KMS-11 (cell line): ENCODE data around the gene SNAP23.

Experiments used
- H2AFZ ChIP-seq: fragments of 200-600 bp; sonication (generic); 2 replicates; pipeline ENCODE4 v1.6.1; 2016; ENCODE audit warnings: antibody characterized with exemption, mixed run types, low read depth
- H3K27ac ChIP-seq: fragments of 200-600 bp; sonication (generic); 2 replicates; pipeline ENCODE4 v1.6.1; 2016; ENCODE audit warnings: mild to moderate bottlenecking, mixed run types
- H3K27me3 ChIP-seq: fragments of 200-600 bp; sonication (generic); 2 replicates; pipeline ENCODE4 v1.6.1; 2017; ENCODE audit warnings: mild to moderate bottlenecking, low read depth, mixed run types, moderate library complexity; ENCODE audit not compliant: insufficient read depth
- H3K36me3 ChIP-seq: fragments of 200-600 bp; sonication (generic); 2 replicates; pipeline ENCODE4 v1.6.1; 2017; ENCODE audit warnings: mild to moderate bottlenecking, mixed run types; ENCODE audit not compliant: insufficient read depth
- H3K4me1 ChIP-seq: fragments of 200-600 bp; sonication (generic); 2 replicates; pipeline ENCODE4 v1.6.1; 2016; ENCODE audit warnings: mild to moderate bottlenecking, low read depth, mixed run types; ENCODE audit not compliant: poor library complexity, severe bottlenecking
- H3K4me2 ChIP-seq: fragments of 200-600 bp; sonication (generic); 2 replicates; pipeline ENCODE4 v1.7.0; 2016; ENCODE audit warnings: mild to moderate bottlenecking, mixed run types
- H3K4me3 ChIP-seq: fragments of 200-600 bp; sonication (generic); IDR thresholded peaks from 2 replicates; pipeline ENCODE4 v1.6.1; 2017; ENCODE audit warnings: low read depth, low read length, mixed read lengths; ENCODE audit not compliant: insufficient read depth
- H3K79me2 ChIP-seq: fragments of 200-600 bp; sonication (generic); 2 replicates; pipeline ENCODE4 v1.6.1; 2016; ENCODE audit warnings: low read depth, mixed run types; ENCODE audit not compliant: insufficient read depth
- H3K9ac ChIP-seq: fragments of 200-600 bp; sonication (generic); 2 replicates; pipeline ENCODE4 v1.6.1; 2016; ENCODE audit warnings: mild to moderate bottlenecking, mixed run types
- H4K20me1 ChIP-seq: fragments of 200-600 bp; sonication (generic); 2 replicates; pipeline ENCODE4 v1.6.1; 2016; ENCODE audit warnings: mild to moderate bottlenecking, mixed run types; ENCODE audit not compliant: insufficient read depth
- TF ChIP-seq, protein P1 (sequence below): fragments of 200-600 bp; sonication (generic); conservative IDR thresholded peaks from 2 replicates; pipeline ENCODE4 v1.6.1; 2017; ENCODE audit warnings: low read depth, mild to moderate bottlenecking, antibody characterized with exemption, low read length, moderate library complexity, mixed read lengths

Gene SNAP23

DNA sequence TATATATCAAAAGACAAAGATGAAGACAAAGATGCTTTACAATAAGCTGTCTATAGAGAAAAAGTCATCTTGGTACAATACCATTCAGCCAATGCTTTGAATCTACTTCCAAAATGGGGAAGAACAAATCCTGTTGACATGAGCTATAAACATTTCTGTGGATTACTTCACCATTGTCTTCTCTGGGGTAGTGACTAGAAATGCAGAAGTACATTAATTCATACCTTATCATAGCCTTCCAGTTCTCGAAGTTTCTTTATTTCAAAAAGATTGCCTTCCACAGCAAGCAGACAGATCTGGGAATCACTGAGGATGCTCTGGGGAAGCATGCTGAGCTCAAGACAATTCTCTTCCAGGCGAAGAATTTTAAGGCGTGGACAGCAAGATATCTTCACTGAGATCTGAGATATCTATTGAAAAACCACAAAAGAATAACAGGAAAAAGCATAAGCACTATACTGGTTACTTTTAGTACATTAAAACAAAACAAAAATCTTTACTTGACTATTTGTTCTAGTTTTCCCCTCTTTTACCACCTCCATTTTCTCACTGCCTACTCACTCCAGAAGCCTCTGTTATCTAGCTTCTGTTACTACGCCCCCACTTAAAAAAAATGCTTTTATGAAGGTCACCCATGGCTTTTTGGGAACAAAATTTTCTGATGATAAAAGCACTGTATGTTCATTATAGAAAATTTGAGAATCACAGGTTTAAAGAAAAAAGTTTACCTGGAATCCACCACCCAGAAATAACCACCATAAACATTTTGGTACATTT is 49.6 kb downstream of the SNAP23 start:
- no peaks in the 10 kb centered on the region for H3K27me3 ChIP-seq
- H3K4me2 ChIP-seq: peak overlapping the region; percentile 100; the same call in 1 of the 2 replicates
- H3K9ac ChIP-seq: no peak overlapping the region
- no peaks in the 10 kb centered on the region for H3K36me3 ChIP-seq
- H3K27ac ChIP-seq: peak overlapping the region; percentile 60; the same call in 1 of the 2 replicates
- H2AFZ ChIP-seq: no peak overlapping the region
- TF ChIP-seq, protein P1, sequence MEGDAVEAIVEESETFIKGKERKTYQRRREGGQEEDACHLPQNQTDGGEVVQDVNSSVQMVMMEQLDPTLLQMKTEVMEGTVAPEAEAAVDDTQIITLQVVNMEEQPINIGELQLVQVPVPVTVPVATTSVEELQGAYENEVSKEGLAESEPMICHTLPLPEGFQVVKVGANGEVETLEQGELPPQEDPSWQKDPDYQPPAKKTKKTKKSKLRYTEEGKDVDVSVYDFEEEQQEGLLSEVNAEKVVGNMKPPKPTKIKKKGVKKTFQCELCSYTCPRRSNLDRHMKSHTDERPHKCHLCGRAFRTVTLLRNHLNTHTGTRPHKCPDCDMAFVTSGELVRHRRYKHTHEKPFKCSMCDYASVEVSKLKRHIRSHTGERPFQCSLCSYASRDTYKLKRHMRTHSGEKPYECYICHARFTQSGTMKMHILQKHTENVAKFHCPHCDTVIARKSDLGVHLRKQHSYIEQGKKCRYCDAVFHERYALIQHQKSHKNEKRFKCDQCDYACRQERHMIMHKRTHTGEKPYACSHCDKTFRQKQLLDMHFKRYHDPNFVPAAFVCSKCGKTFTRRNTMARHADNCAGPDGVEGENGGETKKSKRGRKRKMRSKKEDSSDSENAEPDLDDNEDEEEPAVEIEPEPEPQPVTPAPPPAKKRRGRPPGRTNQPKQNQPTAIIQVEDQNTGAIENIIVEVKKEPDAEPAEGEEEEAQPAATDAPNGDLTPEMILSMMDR: no peak
- peaks cover 27% of the 10 kb centered on the region for H3K79me2 ChIP-seq
- H3K4me3 ChIP-seq: no peak overlapping the region
- peaks cover 56% of the 10 kb centered on the region for H3K4me1 ChIP-seq
- no peaks in the 10 kb centered on the region for H4K20me1 ChIP-seq

DNA sequence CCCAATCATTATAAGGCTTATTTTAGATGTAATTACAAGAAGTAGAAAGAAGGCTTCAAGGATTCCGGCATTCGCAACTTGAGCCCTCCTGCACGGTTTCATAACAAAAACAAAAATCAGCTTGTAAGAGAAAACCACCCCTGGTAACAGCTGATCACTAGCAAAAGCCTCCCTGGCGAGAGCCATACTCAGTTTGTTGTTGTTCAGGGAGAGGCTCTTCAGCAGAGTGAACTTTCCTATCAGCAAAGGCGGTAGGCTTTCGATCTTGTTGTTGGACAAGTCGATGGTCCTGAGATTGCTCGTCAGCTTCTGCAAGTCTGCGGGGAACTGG is 52.4 kb downstream of the SNAP23 start:
- H3K27me3 ChIP-seq: no peaks in the 10 kb centered on the region
- TF ChIP-seq, protein P1: no peak
- H4K20me1 ChIP-seq: no peaks in the 10 kb centered on the region
- no peaks in the 10 kb centered on the region for H3K36me3 ChIP-seq
- H3K9ac ChIP-seq: peak overlapping the region; percentile 87; the same call in 1 of the 2 replicates
- H3K4me2 ChIP-seq: peak overlapping the region; percentile 100
- H3K27ac ChIP-seq: peak overlapping the region; percentile 61
- H2AFZ ChIP-seq: peak overlapping the region; percentile 97
- no peak overlapping the region for H3K4me3 ChIP-seq
- H3K79me2 ChIP-seq: peaks cover 55% of the 10 kb centered on the region
- H3K4me1 ChIP-seq: peaks cover 72% of the 10 kb centered on the region

DNA sequence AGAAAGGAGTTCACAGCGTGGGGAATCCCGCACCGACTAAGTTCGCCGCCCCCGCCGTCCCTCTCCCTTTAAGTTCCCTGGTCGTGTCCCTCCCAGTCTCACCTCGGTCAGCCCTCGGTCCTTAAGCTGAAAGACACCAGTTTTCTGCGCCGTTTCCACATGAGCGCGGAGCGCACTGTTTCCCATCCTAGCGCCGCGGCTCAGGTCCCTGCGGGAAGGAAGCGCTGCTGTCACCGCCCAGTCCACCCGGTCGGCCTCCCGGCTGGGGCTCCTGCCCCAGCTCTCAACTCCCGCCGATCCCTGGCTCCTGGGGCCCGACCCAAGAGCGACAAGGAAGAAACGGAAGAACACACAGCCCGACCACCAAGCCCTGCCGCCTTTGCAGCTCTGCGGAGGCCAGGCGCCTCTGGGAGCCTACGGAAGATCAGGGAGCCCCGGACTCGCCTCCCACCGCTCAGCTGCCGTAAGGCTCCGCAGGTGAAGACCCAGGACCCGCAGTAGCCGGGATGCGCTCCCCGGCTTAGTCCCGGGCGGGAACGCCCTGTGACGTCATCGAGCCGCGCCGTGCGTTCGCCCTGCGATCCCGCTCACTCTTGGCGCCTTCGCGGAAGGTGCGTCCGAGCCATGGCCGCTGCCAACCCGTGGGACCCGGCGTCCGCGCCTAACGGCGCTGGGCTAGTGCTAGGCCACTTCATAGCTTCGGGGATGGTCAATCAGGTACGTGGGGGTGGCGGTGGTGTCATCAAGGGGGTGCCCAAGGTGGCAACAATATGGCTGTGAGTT is 53.0 kb downstream of the SNAP23 start, which contains the start of the genes HAUS2 and LRRC57:
TSS of gene HAUS2 (plus strand) at position 590 of the 783 bp plus-strand sequence. CDS start at position 625, 35 bp downstream.
TSS of gene LRRC57 (minus strand) at position 545 of the 783 bp plus-strand sequence. CDS start at position 186, 359 bp downstream.
- no peak within 1 kb of the TSS for H3K4me3 ChIP-seq
- peak within 1 kb of the TSS; percentile 61 for H3K27ac ChIP-seq
- peaks cover 61% of the 10 kb centered on the region for H3K79me2 ChIP-seq
- peak within 1 kb of the TSS; percentile 87 for H3K9ac ChIP-seq
- H3K27me3 ChIP-seq: no peaks in the 10 kb centered on the region
- no peaks in the 10 kb centered on the region for H4K20me1 ChIP-seq
- peak within 1 kb of the TSS; percentile 97 for H2AFZ ChIP-seq
- peak within 1 kb of the TSS; percentile 100 for H3K4me2 ChIP-seq
- TF ChIP-seq, protein P1: no peak
- H3K36me3 ChIP-seq: no peaks in the 10 kb centered on the region
- H3K4me1 ChIP-seq: peaks cover 72% of the 10 kb centered on the region

DNA sequence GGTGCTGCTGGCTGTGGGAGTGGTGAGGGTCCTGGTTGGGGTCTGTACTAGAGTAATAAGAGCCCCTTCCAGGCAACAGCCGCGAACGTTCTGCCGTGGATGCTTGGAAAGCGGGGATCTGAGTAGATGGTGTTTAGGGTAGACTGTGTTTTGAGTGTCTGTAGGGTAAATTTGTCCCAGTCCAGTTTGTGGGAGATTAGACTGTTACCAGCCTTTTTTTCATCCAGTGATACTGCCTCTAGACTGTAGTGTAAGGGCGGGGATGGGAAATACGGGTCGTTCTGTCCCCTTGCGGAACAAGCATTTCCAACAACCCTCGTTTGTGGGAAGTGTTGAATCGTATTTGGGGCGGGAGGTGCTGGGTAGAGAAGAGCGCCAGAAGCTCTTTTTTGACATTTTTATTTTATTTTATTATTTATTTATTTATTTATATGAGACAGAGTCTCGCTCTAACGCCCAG is 53.6 kb downstream of the SNAP23 start:
- H2AFZ ChIP-seq: peak overlapping the region; percentile 97
- H3K9ac ChIP-seq: peak overlapping the region; percentile 87
- H3K4me2 ChIP-seq: peak overlapping the region; percentile 100
- no peaks in the 10 kb centered on the region for H3K27me3 ChIP-seq
- peak overlapping the region; percentile 61 for H3K27ac ChIP-seq
- no peak overlapping the region for H3K4me3 ChIP-seq
- no peaks in the 10 kb centered on the region for H3K36me3 ChIP-seq
- H3K79me2 ChIP-seq: peaks cover 67% of the 10 kb centered on the region
- TF ChIP-seq, protein P1: no peak
- H4K20me1 ChIP-seq: no peaks in the 10 kb centered on the region
- H3K4me1 ChIP-seq: peaks cover 69% of the 10 kb centered on the region
